CD4-positive, CD25-positive, alpha-beta regulatory T cell (primary cell): ENCODE measurements around the gene DHCR24. TPM values are rescaled to one million over a fixed set of nuclear protein-coding genes. Genes with fewer than 3 reads are reported as not detected.

Source experiments
- ATAC-seq, 2 donors: fragments of 150-1000 bp; cut with Tn5 transposase; one replicate each; pipeline ENCODE4 v1.10.0; 2021; ENCODE audit warnings: low read depth in 2 of 2, moderate number of reproducible peaks in 2 of 2, moderate library complexity in 1 of 2
- DNase-seq, 3 donors: peaks; one replicate each; pipeline versions ENCODE4 v3.0.0 to v3.0.0-alpha.2; 2012 to 2022; ENCODE audit warnings: mixed read lengths in 1 of 3
- H3K27ac ChIP-seq: one replicate; pipeline ENCODE4 v1.7.0; 2013; ENCODE audit warnings: mild to moderate bottlenecking, low read length; ENCODE audit not compliant: insufficient read depth, poor library complexity, severe bottlenecking
- H3K27me3 ChIP-seq: one replicate; pipeline ENCODE4 v1.7.0; 2013; ENCODE audit warnings: low read length; ENCODE audit not compliant: control insufficient read depth, insufficient read depth
- H3K36me3 ChIP-seq: one replicate; pipeline ENCODE4 v1.7.0; 2013; ENCODE audit warnings: mild to moderate bottlenecking, low read length, moderate library complexity; ENCODE audit not compliant: control insufficient read depth, insufficient read depth
- H3K4me1 ChIP-seq: 2 replicates; pipeline ENCODE4 v1.7.0; 2013; ENCODE audit warnings: mild to moderate bottlenecking, low read length; ENCODE audit not compliant: insufficient read depth, control insufficient read depth, poor library complexity, severe bottlenecking
- H3K4me3 ChIP-seq: one replicate; pipeline ENCODE4 v1.7.0; 2013; ENCODE audit warnings: low read depth, mild to moderate bottlenecking, low read length, moderate library complexity
- H3K9me3 ChIP-seq, 2 experiments: 1 replicate in 1 of 2; 2 replicates in 1 of 2; pipeline ENCODE4 v1.7.0; 2013; ENCODE audit warnings: low read length in 2 of 2, mild to moderate bottlenecking in 1 of 2, moderate library complexity in 1 of 2; ENCODE audit not compliant: control insufficient read depth in 2 of 2
- H3K27ac Mint-ChIP-seq, 3 donors: one replicate each; pipeline ENCODE4 v1.8.0; 2020 to 2022; ENCODE audit warnings: mild to moderate bottlenecking in 3 of 3, mixed read lengths in 3 of 3, moderate library complexity in 2 of 3
- H3K27me3 Mint-ChIP-seq: one replicate; pipeline ENCODE4 v1.8.0; 2022; ENCODE audit warnings: mild to moderate bottlenecking, mixed read lengths
- H3K36me3 Mint-ChIP-seq: one replicate; pipeline ENCODE4 v1.8.0; 2020; ENCODE audit warnings: mixed read lengths
- H3K4me1 Mint-ChIP-seq, 4 donors: one replicate each; pipeline ENCODE4 v1.8.0; 2020 to 2022; ENCODE audit warnings: mixed read lengths in 4 of 4, mild to moderate bottlenecking in 1 of 4
- H3K4me3 Mint-ChIP-seq, 4 donors: one replicate each; pipeline ENCODE4 v1.8.0; 2020 to 2022; ENCODE audit warnings: mild to moderate bottlenecking in 4 of 4, mixed read lengths in 4 of 4, moderate library complexity in 3 of 4
- H3K9me3 Mint-ChIP-seq, 7 donors: one replicate each; pipeline ENCODE4 v1.8.0; 2020 to 2022; ENCODE audit warnings: mixed read lengths in 7 of 7, mild to moderate bottlenecking in 3 of 7, moderate library complexity in 2 of 7
- polyA plus RNA-seq, 4 donors: library from polyadenylated mRNA; unstranded; fragments of 300-500 nt; fragmentation: Illumina TruSeq; gene quantifications; one replicate each; pipeline ENCODE4 v1.2.3, GENCODE V29; 2021
- total RNA-seq: library from RNA; stranded (reverse); gene quantifications from one replicate; pipeline ENCODE4 v1.2.3, GENCODE V29; 2022

The DHCR24 gene
- total and polyA plus RNA-seq, 5 donors from 2014 or later = 0.85 to 3.2 (median 2.0) TPM

GRCh38 chr1:54814571-54814970 lies 72.4 kb downstream of the DHCR24 start:
- Mint-ChIP-seq H3K27ac (no peak overlapping the region), H3K4me3 (no peak overlapping the region), H3K27me3 (no peaks in the 10 kb centered on the region), H3K36me3 (no peaks in the 10 kb centered on the region), H3K4me1 (peaks cover 0 to 6% (median 5%) of the 10 kb centered on the region in 4 donors), H3K9me3 (no peaks in the 10 kb centered on the region)
- Histone ChIP-seq H3K9me3 (no peaks in the 10 kb centered on the region), H3K4me3 (no peak overlapping the region), H3K27me3 (no peaks in the 10 kb centered on the region), H3K4me1 (no peaks in the 10 kb centered on the region), H3K36me3 (no peaks in the 10 kb centered on the region), H3K27ac (no peak overlapping the region)
- DNase-seq (no peak), ATAC-seq (no peak)

- ATAC-seq (no peak), DNase-seq (no peak)
- no peak overlapping the region for H3K4me3 ChIP-seq
- Mint-ChIP-seq H3K9me3 (no peaks in the 10 kb centered on the region), H3K4me1 (peaks cover 0 to 6% (median 5%) of the 10 kb centered on the region in 4 donors), H3K27ac (no peak overlapping the region), H3K4me3 (no peak overlapping the region), H3K36me3 (no peaks in the 10 kb centered on the region), H3K27me3 (no peaks in the 10 kb centered on the region)
- no peaks in the 10 kb centered on the region for H3K9me3 ChIP-seq
- H3K4me1 ChIP-seq = no peaks in the 10 kb centered on the region
- H3K27ac ChIP-seq = no peak overlapping the region
- H3K27me3 ChIP-seq = no peaks in the 10 kb centered on the region
- H3K36me3 ChIP-seq = no peaks in the 10 kb centered on the region
Measured at GRCh38 chr1:54814126-54814498, 72.9 kb downstream of the DHCR24 start.

DNA sequence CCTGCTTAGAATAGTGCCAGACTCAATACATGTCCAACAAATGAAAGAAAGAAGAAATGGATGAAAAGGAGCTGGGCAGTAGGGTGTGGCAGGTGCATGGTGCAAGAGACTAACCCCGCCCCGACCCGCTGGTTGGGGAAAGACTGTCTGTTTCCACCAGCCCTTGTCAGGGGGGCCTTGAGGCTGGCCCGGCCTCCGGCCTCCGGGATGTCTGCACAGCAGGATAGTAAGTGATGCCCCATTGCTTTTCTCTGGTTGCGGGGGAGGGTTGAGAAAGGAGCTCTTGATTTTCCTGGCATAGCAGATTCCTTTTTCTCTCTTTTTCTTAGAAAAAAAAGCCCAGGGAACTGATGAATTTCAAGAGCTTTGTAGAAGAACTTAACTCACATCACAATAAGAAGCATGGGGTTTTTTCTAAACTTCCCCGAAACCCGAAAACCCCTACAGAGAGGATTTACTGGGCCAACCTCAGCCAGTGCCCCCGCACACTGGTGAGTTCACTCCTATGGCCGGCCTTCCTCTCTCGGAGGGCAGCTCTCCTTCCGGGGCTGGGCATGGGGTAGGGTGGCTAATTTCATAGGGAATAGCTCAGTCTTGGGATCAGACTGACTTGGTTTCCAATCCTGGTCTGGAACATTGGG lies 73.4 kb downstream of the DHCR24 start:
- no peak overlapping the region for H3K27ac ChIP-seq
- H3K9me3 ChIP-seq = no peaks in the 10 kb centered on the region
- no peaks in the 10 kb centered on the region for H3K4me1 ChIP-seq
- no peaks in the 10 kb centered on the region for H3K27me3 Mint-ChIP-seq
- no peak overlapping the region for H3K4me3 Mint-ChIP-seq
- ATAC-seq (no peak), DNase-seq (no peak)
- H3K4me1 Mint-ChIP-seq = peaks cover 0 to 6% (median 5%) of the 10 kb centered on the region in 4 donors
- no peaks in the 10 kb centered on the region for H3K36me3 ChIP-seq
- H3K27ac Mint-ChIP-seq = no peak overlapping the region
- H3K4me3 ChIP-seq = no peak overlapping the region
- no peaks in the 10 kb centered on the region for H3K27me3 ChIP-seq
- no peaks in the 10 kb centered on the region for H3K9me3 Mint-ChIP-seq
- H3K36me3 Mint-ChIP-seq = no peaks in the 10 kb centered on the region

DNA sequence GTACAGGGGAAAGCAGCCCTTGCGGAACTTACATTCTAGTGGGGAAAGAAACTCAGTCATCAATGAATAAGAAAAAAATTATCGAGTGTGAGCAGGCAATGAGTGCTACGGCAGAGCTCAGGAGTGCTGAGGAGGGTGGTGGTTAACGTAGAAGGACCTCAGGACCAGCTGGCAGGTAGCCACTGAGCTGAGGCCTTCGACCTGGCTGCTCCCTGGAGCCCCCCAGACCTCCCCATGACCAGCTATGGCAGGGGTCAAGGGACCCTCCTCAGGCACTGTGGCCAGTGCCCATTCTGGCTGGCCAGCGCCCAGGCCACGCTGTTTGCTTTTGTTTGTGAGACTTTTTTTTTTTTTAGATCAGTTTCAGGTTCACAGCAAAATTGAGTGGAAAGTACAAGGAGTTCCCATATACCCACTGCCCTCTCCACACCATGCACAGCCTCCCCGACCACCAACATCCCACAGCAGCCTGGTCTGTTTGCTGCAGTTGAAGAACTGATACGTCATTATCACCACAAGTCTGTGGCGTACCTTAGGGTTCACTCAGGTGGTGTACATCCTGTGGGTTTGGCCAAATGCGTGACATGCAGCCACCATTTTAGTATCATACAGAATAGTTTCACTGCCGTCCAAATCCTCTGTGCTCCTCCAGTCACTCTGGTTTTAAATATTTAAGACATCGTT lies 74.1 kb downstream of the DHCR24 start:
- no peaks in the 10 kb centered on the region for H3K27me3 Mint-ChIP-seq
- H3K36me3 Mint-ChIP-seq = no peaks in the 10 kb centered on the region
- peaks cover 0 to 1% (median under 1%) of the 10 kb centered on the region in 4 donors for H3K4me1 Mint-ChIP-seq
- no peaks in the 10 kb centered on the region for H3K9me3 ChIP-seq
- H3K4me3 Mint-ChIP-seq = no peak overlapping the region
- no peaks in the 10 kb centered on the region for H3K27me3 ChIP-seq
- H3K4me1 ChIP-seq = no peaks in the 10 kb centered on the region
- no peak overlapping the region for H3K4me3 ChIP-seq
- H3K9me3 Mint-ChIP-seq = no peaks in the 10 kb centered on the region
- ATAC-seq (no peak), DNase-seq (peak in 1 of 3 donors; percentile 25)
- H3K36me3 ChIP-seq = no peaks in the 10 kb centered on the region
- no peak overlapping the region for H3K27ac ChIP-seq
- no peak overlapping the region for H3K27ac Mint-ChIP-seq

DNA sequence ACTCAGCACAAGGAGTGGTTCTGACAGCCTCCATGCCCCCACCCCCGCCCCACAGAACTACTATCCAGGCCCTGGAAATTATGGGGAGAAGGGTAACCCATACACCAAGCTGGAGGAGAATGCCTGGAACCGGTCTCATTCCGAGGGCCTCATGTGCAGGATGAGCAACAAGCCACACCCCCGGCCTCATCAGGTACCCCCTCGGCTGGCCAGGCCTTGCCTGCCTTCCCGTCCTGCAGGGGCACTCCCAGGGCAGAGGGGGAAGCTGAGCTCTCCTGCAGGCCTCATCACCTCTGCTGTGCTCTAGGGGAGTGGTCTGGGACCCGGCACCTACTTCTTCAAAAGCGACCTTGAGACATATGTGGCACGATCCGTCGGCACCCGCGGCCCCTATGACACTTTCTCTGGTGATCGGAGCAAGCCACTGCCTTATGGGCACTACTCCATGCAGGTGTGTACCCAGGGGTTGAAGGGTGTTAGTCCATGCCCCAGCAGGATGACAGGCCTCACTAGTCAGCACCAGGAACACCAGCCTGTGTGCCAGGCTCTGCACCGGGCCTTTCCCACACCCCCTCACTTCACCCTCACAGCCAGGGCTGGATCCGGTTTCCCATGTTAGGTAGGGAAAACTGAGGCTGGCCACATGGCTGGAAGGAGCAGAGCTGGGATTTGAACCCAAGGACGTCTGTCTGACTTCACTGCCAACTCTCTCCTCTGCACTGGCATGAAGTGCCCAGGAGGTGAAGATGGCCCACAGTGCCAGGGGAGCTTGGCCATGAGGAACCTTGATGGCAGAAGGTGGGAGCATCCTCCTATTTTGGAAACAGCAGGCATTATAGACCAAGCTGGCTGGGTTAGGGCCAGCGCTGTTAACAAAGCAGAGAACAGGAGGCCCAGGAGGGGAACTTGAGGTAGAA lies 75.0 kb downstream of the DHCR24 start:
- Mint-ChIP-seq H3K27ac (no peak overlapping the region), H3K4me3 (no peak overlapping the region), H3K27me3 (no peaks in the 10 kb centered on the region), H3K9me3 (no peaks in the 10 kb centered on the region), H3K36me3 (no peaks in the 10 kb centered on the region), H3K4me1 (no peaks in the 10 kb centered on the region)
- Histone ChIP-seq H3K9me3 (no peaks in the 10 kb centered on the region), H3K27ac (no peak overlapping the region), H3K27me3 (no peaks in the 10 kb centered on the region), H3K36me3 (no peaks in the 10 kb centered on the region), H3K4me3 (no peak overlapping the region), H3K4me1 (no peaks in the 10 kb centered on the region)
- DNase-seq = no peak
- no peak for ATAC-seq

GRCh38 chr1:54811066-54811465 lies 75.9 kb downstream of the DHCR24 start:
- Histone ChIP-seq H3K9me3 (no peaks in the 10 kb centered on the region), H3K27me3 (no peaks in the 10 kb centered on the region), H3K4me3 (no peak overlapping the region), H3K36me3 (no peaks in the 10 kb centered on the region), H3K4me1 (no peaks in the 10 kb centered on the region), H3K27ac (no peak overlapping the region)
- Mint-ChIP-seq H3K4me3 (no peak overlapping the region), H3K9me3 (no peaks in the 10 kb centered on the region), H3K36me3 (no peaks in the 10 kb centered on the region), H3K27ac (no peak overlapping the region), H3K4me1 (no peaks in the 10 kb centered on the region), H3K27me3 (no peaks in the 10 kb centered on the region)
- no peak for DNase-seq
- no peak for ATAC-seq

- Mint-ChIP-seq H3K4me1 (no peaks in the 10 kb centered on the region), H3K27ac (no peak overlapping the region), H3K4me3 (no peak overlapping the region), H3K36me3 (no peaks in the 10 kb centered on the region), H3K9me3 (no peaks in the 10 kb centered on the region), H3K27me3 (no peaks in the 10 kb centered on the region)
- Histone ChIP-seq H3K27ac (no peak overlapping the region), H3K4me1 (no peaks in the 10 kb centered on the region), H3K36me3 (no peaks in the 10 kb centered on the region), H3K4me3 (no peak overlapping the region), H3K9me3 (no peaks in the 10 kb centered on the region), H3K27me3 (no peaks in the 10 kb centered on the region)
- ATAC-seq = peak; percentile 56 to 63
- DNase-seq = peak; percentile 39 to 59 (median 55)
Measured at GRCh38 chr1:54810153-54810942, 76.6 kb downstream of the DHCR24 start.
